NCI-H446 (cell line): ENCODE results near the gene CDKN2B-AS1.

Experiments
- DNase-seq, 2 experiments: peaks; one replicate each; lab custom pipeline; 2025; lab: John Stamatoyannopoulos, UW

The CDKN2B-AS1 gene

GRCh38 chr9:22005702-22006606 lies 11.4 kb downstream of the CDKN2B-AS1 start:
- no peak for DNase-seq

GRCh38 chr9:22008384-22008716 lies 13.8 kb downstream of the CDKN2B-AS1 start:
- DNase-seq: no peak

- DNase-seq: peak; percentile 95 to 99
Measured at GRCh38 chr9:22008717-22009505, 14.3 kb downstream of the CDKN2B-AS1 start, which contains the start of gene CDKN2B. Gene CDKN2B, minus strand, starts transcription at chr9:22009305. Its CDS starts 352 bp downstream, at chr9:22008953.

GRCh38 chr9:22009506-22009867 lies 14.9 kb downstream of the CDKN2B-AS1 start:
- no peak for DNase-seq

GRCh38 chr9:22010866-22011625 lies 16.5 kb downstream of the CDKN2B-AS1 start:
- no peak for DNase-seq

- DNase-seq: no peak
Measured at GRCh38 chr9:22022396-22022795, 27.8 kb downstream of the CDKN2B-AS1 start.

- no peak for DNase-seq
Measured at GRCh38 chr9:22026696-22027095, 32.1 kb downstream of the CDKN2B-AS1 start.

GRCh38 chr9:22028394-22028793 lies 33.8 kb downstream of the CDKN2B-AS1 start:
- DNase-seq: no peak

- DNase-seq: no peak
Measured at GRCh38 chr9:22029231-22029630, 34.6 kb downstream of the CDKN2B-AS1 start.

- DNase-seq: no peak
Measured at GRCh38 chr9:22030101-22030598, 35.6 kb downstream of the CDKN2B-AS1 start.

- DNase-seq: no peak
Measured at GRCh38 chr9:22031655-22032411, 37.2 kb downstream of the CDKN2B-AS1 start.

- no peak for DNase-seq
Measured at GRCh38 chr9:22033012-22033630, 38.5 kb downstream of the CDKN2B-AS1 start.

- no peak for DNase-seq
Measured at GRCh38 chr9:22035591-22036011, 41.0 kb downstream of the CDKN2B-AS1 start.

GRCh38 chr9:22036866-22037626 lies 42.5 kb downstream of the CDKN2B-AS1 start:
- DNase-seq: no peak

- peak in 1 of 2 experiments; percentile 50 for DNase-seq
Measured at GRCh38 chr9:22037954-22038690, 43.5 kb downstream of the CDKN2B-AS1 start.

- DNase-seq: no peak
Measured at GRCh38 chr9:22039258-22039657, 44.7 kb downstream of the CDKN2B-AS1 start.

- no peak for DNase-seq
Measured at GRCh38 chr9:22040760-22041159, 46.2 kb downstream of the CDKN2B-AS1 start.

- no peak for DNase-seq
Measured at GRCh38 chr9:22041344-22041743, 46.8 kb downstream of the CDKN2B-AS1 start.

GRCh38 chr9:22041775-22042174 lies 47.2 kb downstream of the CDKN2B-AS1 start:
- peak in 1 of 2 experiments; percentile 39 for DNase-seq
